Chondrocyte (in vitro differentiated cells): Measurements from ENCODE around the gene ARNT2. TPM values are rescaled to one million over a fixed set of nuclear protein-coding genes. Genes with fewer than 3 reads are reported as not detected.

ENCODE experiments used
- DNase-seq: peaks from one replicate; pipeline ENCODE4 v3.0.0; 2021; ENCODE audit warnings: mixed read lengths, low spot score
- H3K27ac Mint-ChIP-seq: one replicate; pipeline ENCODE4 v1.8.0; 2021; ENCODE audit warnings: mild to moderate bottlenecking, moderate library complexity, mixed read lengths; ENCODE audit not compliant: unreplicated experiment
- H3K27me3 Mint-ChIP-seq: 2 replicates; pipeline ENCODE4 v1.8.0; 2021; ENCODE audit warnings: low read depth, mixed read lengths
- H3K36me3 Mint-ChIP-seq: 2 replicates; pipeline ENCODE4 v1.8.0; 2021; ENCODE audit warnings: low read depth, mixed read lengths
- H3K4me1 Mint-ChIP-seq: 2 replicates; pipeline ENCODE4 v1.8.0; 2021; ENCODE audit warnings: low read depth, mild to moderate bottlenecking, mixed read lengths
- H3K4me3 Mint-ChIP-seq: one replicate; pipeline ENCODE4 v1.8.0; 2021; ENCODE audit warnings: mild to moderate bottlenecking, moderate library complexity, mixed read lengths; ENCODE audit not compliant: unreplicated experiment
- H3K9me3 Mint-ChIP-seq: 2 replicates; pipeline ENCODE4 v1.8.0; 2021; ENCODE audit warnings: low read depth, mixed read lengths
- total RNA-seq: library from RNA; stranded (reverse); gene quantifications from 3 replicates; pipeline ENCODE4 v1.2.1, GENCODE V29; 2021
- TF ChIP-seq, protein P1 (sequence below): fragments of 200-600 bp; sonication (generic); IDR thresholded peaks from 2 replicates; pipeline ENCODE4 v1.5.0; 2021; ENCODE audit warnings: antibody characterized with exemption, mild to moderate bottlenecking, moderate library complexity

ARNT2 gene
- total RNA-seq, 1 donor from 2014 or later = 20.2 TPM

DNA sequence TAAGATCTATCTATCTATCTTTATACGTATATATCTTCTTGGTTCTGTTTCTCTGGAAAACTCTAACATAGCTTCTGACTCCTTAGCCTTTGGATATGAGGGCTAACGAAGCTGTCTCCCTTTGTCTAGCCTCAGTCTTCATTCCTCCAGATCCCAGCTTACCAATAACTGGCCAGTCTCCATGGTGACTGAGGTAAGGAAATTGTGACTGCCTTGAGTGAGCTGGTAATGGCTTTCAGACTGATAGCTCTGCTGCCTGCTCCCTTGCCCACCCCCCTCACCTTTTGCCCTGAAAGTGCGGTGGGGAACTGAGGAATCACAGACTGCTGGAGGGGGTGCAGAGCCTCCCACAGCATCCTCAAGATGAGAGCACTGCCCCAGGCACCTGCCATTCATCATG, 225.2 kb downstream of the ARNT2 start:
- DNase-seq = no peak
- H3K27me3 Mint-ChIP-seq = no peaks in the 10 kb centered on the region
- TF ChIP-seq, protein P1, sequence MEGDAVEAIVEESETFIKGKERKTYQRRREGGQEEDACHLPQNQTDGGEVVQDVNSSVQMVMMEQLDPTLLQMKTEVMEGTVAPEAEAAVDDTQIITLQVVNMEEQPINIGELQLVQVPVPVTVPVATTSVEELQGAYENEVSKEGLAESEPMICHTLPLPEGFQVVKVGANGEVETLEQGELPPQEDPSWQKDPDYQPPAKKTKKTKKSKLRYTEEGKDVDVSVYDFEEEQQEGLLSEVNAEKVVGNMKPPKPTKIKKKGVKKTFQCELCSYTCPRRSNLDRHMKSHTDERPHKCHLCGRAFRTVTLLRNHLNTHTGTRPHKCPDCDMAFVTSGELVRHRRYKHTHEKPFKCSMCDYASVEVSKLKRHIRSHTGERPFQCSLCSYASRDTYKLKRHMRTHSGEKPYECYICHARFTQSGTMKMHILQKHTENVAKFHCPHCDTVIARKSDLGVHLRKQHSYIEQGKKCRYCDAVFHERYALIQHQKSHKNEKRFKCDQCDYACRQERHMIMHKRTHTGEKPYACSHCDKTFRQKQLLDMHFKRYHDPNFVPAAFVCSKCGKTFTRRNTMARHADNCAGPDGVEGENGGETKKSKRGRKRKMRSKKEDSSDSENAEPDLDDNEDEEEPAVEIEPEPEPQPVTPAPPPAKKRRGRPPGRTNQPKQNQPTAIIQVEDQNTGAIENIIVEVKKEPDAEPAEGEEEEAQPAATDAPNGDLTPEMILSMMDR = no peak
- H3K27ac Mint-ChIP-seq = no peak overlapping the region
- no peak overlapping the region for H3K4me3 Mint-ChIP-seq
- no peaks in the 10 kb centered on the region for H3K36me3 Mint-ChIP-seq
- H3K4me1 Mint-ChIP-seq = peaks cover 3% of the 10 kb centered on the region
- H3K9me3 Mint-ChIP-seq = no peaks in the 10 kb centered on the region

- peaks cover 3% of the 10 kb centered on the region for H3K27me3 Mint-ChIP-seq
These were observed 226.8 kb downstream of the ARNT2 start for GRCh38 chr15:80630981-80631380.

DNA sequence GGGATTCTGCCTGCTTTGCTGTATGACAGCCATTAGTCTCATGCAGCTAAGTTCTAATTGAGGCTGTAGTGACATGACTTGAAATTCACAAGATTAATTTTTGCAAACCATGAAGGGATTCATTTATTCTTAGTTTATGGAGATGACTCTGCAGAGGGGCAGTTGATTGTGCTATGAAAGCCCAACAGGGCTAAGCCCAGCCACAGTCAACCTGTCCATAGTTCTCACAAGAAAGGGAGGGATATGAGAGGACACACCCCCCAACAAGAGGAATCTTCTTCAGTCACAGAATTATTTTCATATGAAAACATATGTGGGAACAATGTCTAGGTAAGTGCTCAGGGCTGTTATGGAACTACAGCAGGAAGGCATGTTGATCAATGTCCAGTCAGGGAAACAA, 229.0 kb downstream of the ARNT2 start:
- DNase-seq = no peak
- peaks cover 3% of the 10 kb centered on the region for H3K27me3 Mint-ChIP-seq
- TF ChIP-seq, protein P1 = no peak
- H3K9me3 Mint-ChIP-seq = no peaks in the 10 kb centered on the region
- no peak overlapping the region for H3K27ac Mint-ChIP-seq
- peaks cover 3% of the 10 kb centered on the region for H3K4me1 Mint-ChIP-seq
- no peaks in the 10 kb centered on the region for H3K36me3 Mint-ChIP-seq
- H3K4me3 Mint-ChIP-seq = no peak overlapping the region

More at GRCh38 chr15:80630981-80631380, 226.8 kb downstream of the ARNT2 start:
- TF ChIP-seq, protein P1 = no peak
- H3K9me3 Mint-ChIP-seq = no peaks in the 10 kb centered on the region
- peaks cover 3% of the 10 kb centered on the region for H3K4me1 Mint-ChIP-seq
- H3K36me3 Mint-ChIP-seq = no peaks in the 10 kb centered on the region
- H3K27ac Mint-ChIP-seq = no peak overlapping the region
- H3K4me3 Mint-ChIP-seq = no peak overlapping the region
- no peak for DNase-seq

GRCh38 chr15:80635953-80636352, 231.8 kb downstream of the ARNT2 start:
- Mint-ChIP-seq H3K27ac (no peak overlapping the region), H3K36me3 (peaks cover 2% of the 10 kb centered on the region), H3K9me3 (peaks cover 9% of the 10 kb centered on the region), H3K4me3 (no peak overlapping the region), H3K27me3 (peaks cover 3% of the 10 kb centered on the region), H3K4me1 (peaks cover 3% of the 10 kb centered on the region)
- TF ChIP-seq, protein P1 = no peak
- no peak for DNase-seq

- no peak overlapping the region for H3K27ac Mint-ChIP-seq
- H3K27me3 Mint-ChIP-seq = peaks cover 3% of the 10 kb centered on the region
- peaks cover 3% of the 10 kb centered on the region for H3K4me1 Mint-ChIP-seq
- H3K9me3 Mint-ChIP-seq = peaks cover 13% of the 10 kb centered on the region
- no peak overlapping the region for H3K4me3 Mint-ChIP-seq
- DNase-seq = no peak
- TF ChIP-seq, protein P1 = no peak
- peaks cover 3% of the 10 kb centered on the region for H3K36me3 Mint-ChIP-seq
These were observed 232.5 kb downstream of the ARNT2 start for GRCh38 chr15:80636675-80637074.
